H9 (cell line): ENCODE results near the gene MB. TPM values are rescaled to one million over a fixed set of nuclear protein-coding genes. Genes with fewer than 3 reads are reported as not detected.

Experiments
- DNase-seq: peaks from one replicate; pipeline ENCODE4 v3.0.0-alpha.2; 2017
- H2AFZ ChIP-seq: one replicate; pipeline ENCODE4 v1.6.1; 2013; ENCODE audit warnings: mild to moderate bottlenecking, low read length, control low read depth, moderate library complexity
- H2AK5ac ChIP-seq: 2 replicates; pipeline ENCODE4 v1.6.1; 2013; ENCODE audit warnings: low read length, control low read depth, mixed read lengths; ENCODE audit not compliant: insufficient read length
- H2BK120ac ChIP-seq: one replicate; pipeline ENCODE4 v1.6.1; 2013; ENCODE audit warnings: low read depth, mild to moderate bottlenecking, low read length, control low read depth, inconsistent platforms; ENCODE audit not compliant: poor library complexity, severe bottlenecking
- H2BK12ac ChIP-seq: 2 replicates; pipeline ENCODE4 v1.6.1; 2013; ENCODE audit warnings: low read length, control low read depth, mixed read lengths, low read depth; ENCODE audit not compliant: insufficient read length
- H2BK15ac ChIP-seq: 2 replicates; pipeline ENCODE4 v1.6.1; 2013; ENCODE audit warnings: low read depth, low read length, control low read depth
- H2BK20ac ChIP-seq: one replicate; pipeline ENCODE4 v1.6.1; 2013; ENCODE audit warnings: low read depth, mild to moderate bottlenecking, low read length, control low read depth, inconsistent platforms; ENCODE audit not compliant: poor library complexity, severe bottlenecking
- H2BK5ac ChIP-seq: 2 replicates; pipeline ENCODE4 v1.6.1; 2013; ENCODE audit warnings: low read length, control low read depth, mixed read lengths; ENCODE audit not compliant: insufficient read length
- H3K14ac ChIP-seq: 2 replicates; pipeline ENCODE4 v1.6.1; 2013; ENCODE audit warnings: low read length, control low read depth; ENCODE audit not compliant: insufficient read depth
- H3K18ac ChIP-seq: 2 replicates; pipeline ENCODE4 v1.6.1; 2013; ENCODE audit warnings: low read depth, mild to moderate bottlenecking, mixed read lengths, low read length, control low read depth; ENCODE audit not compliant: insufficient read length
- H3K23ac ChIP-seq: 2 replicates; pipeline ENCODE4 v1.6.1; 2013; ENCODE audit warnings: low read length, control low read depth, mixed read lengths, low read depth; ENCODE audit not compliant: insufficient read length
- H3K23me2 ChIP-seq: 2 replicates; pipeline ENCODE4 v1.6.1; 2013; ENCODE audit warnings: low read depth, mild to moderate bottlenecking, mixed read lengths, low read length, control low read depth; ENCODE audit not compliant: insufficient read length, poor library complexity, severe bottlenecking
- H3K27ac ChIP-seq: 2 replicates; pipeline ENCODE4 v1.5.1; 2013; ENCODE audit warnings: low read length, control low read depth, mixed read lengths, low read depth; ENCODE audit not compliant: insufficient read length
- H3K27me3 ChIP-seq: 2 replicates; pipeline ENCODE4 v1.6.1; 2013; ENCODE audit warnings: low read length, control low read depth, inconsistent platforms; ENCODE audit not compliant: insufficient read depth
- H3K4ac ChIP-seq: 2 replicates; pipeline ENCODE4 v1.6.1; 2013; ENCODE audit warnings: low read depth, mild to moderate bottlenecking, control low read depth, inconsistent platforms, low read length, moderate library complexity
- H3K4me1 ChIP-seq: 2 replicates; pipeline ENCODE4 v1.6.1; 2013; ENCODE audit warnings: low read length, control low read depth, inconsistent platforms; ENCODE audit not compliant: insufficient read depth
- H3K4me2 ChIP-seq: 2 replicates; pipeline ENCODE4 v1.6.1; 2013; ENCODE audit warnings: low read length, control low read depth, mixed read lengths; ENCODE audit not compliant: insufficient read length, insufficient read depth
- H3K56ac ChIP-seq: 2 replicates; pipeline ENCODE4 v1.6.1; 2013; ENCODE audit warnings: low read depth, mild to moderate bottlenecking, mixed read lengths, low read length, control low read depth; ENCODE audit not compliant: insufficient read length
- H3K79me1 ChIP-seq: 2 replicates; pipeline ENCODE4 v1.6.1; 2013; ENCODE audit warnings: low read depth, mild to moderate bottlenecking, moderate library complexity, low read length, control low read depth, inconsistent platforms; ENCODE audit not compliant: insufficient read depth, poor library complexity, severe bottlenecking
- H3K79me2 ChIP-seq: 2 replicates; pipeline ENCODE4 v1.6.1; 2013; ENCODE audit warnings: low read length, control low read depth, inconsistent platforms; ENCODE audit not compliant: insufficient read depth
- H3K9ac ChIP-seq: 2 replicates; pipeline ENCODE4 v1.6.1; 2013; ENCODE audit warnings: low read length, control low read depth, mixed read lengths; ENCODE audit not compliant: insufficient read length; ENCODE audit errors: extremely low read depth
- H3K9me3 ChIP-seq: one replicate; pipeline ENCODE4 v1.6.1; 2013; ENCODE audit warnings: low read depth, low read length, inconsistent platforms; ENCODE audit not compliant: control insufficient read depth
- H3T11ph ChIP-seq: one replicate; pipeline ENCODE4 v1.6.1; 2013; ENCODE audit warnings: mild to moderate bottlenecking, low read length, control low read depth, inconsistent platforms
- H4K20me1 ChIP-seq: one replicate; pipeline ENCODE4 v1.6.1; 2013; ENCODE audit not compliant: control insufficient read depth, insufficient read length, insufficient read depth
- H4K5ac ChIP-seq: 2 replicates; pipeline ENCODE4 v1.6.1; 2013; ENCODE audit warnings: low read depth, mild to moderate bottlenecking, mixed read lengths, low read length, control low read depth; ENCODE audit not compliant: insufficient read length
- H4K8ac ChIP-seq: replicated peaks from 2 replicates; pipeline ENCODE4 v1.6.1; 2013; ENCODE audit warnings: low read length, control low read depth, mixed read lengths, low read depth; ENCODE audit not compliant: insufficient read length
- H4K91ac ChIP-seq: 2 replicates; pipeline ENCODE4 v1.6.1; 2013; ENCODE audit warnings: low read depth, mild to moderate bottlenecking, moderate library complexity, mixed read lengths, low read length, control low read depth; ENCODE audit not compliant: insufficient read length
- H3K27ac Mint-ChIP-seq, 3 experiments: 2 replicates in 2 of 3; 3 replicates in 1 of 3; pipeline ENCODE4 v1.8.0; 2020 to 2021; ENCODE audit warnings: mixed read lengths in 3 of 3, mild to moderate bottlenecking in 1 of 3, moderate library complexity in 1 of 3
- H3K27me3 Mint-ChIP-seq: 2 replicates; pipeline ENCODE4 v1.8.0; 2021; ENCODE audit warnings: low read depth, mild to moderate bottlenecking, moderate library complexity, mixed read lengths
- H3K36me3 Mint-ChIP-seq, 3 experiments: 2 replicates in 2 of 3; 3 replicates in 1 of 3; pipeline ENCODE4 v1.8.0; 2020 to 2021; ENCODE audit warnings: low read depth in 3 of 3, mixed read lengths in 3 of 3; ENCODE audit not compliant: insufficient read depth in 1 of 3
- H3K4me1 Mint-ChIP-seq, 2 experiments: 2 replicates each; pipeline ENCODE4 v1.8.0; 2020; ENCODE audit warnings: mixed read lengths in 2 of 2
- H3K4me3 Mint-ChIP-seq, 2 experiments: 2 replicates in 1 of 2; 3 replicates in 1 of 2; pipeline ENCODE4 v1.8.0; 2020 to 2021; ENCODE audit warnings: mild to moderate bottlenecking in 2 of 2, mixed read lengths in 2 of 2, moderate library complexity in 1 of 2
- H3K9me3 Mint-ChIP-seq, 2 experiments: 2 replicates in 1 of 2; 3 replicates in 1 of 2; pipeline ENCODE4 v1.8.0; 2020; ENCODE audit warnings: mild to moderate bottlenecking in 2 of 2, mixed read lengths in 2 of 2, moderate library complexity in 1 of 2
- WGBS: extraction: QIAGEN DNeasy Blood & Tissue Kit; methylation state at CpG from one replicate; pipeline ENCODE4 v1.1.7; 2013; ENCODE audit warnings: missing lambda C conversion rate, low lambda C conversion rate, mixed read lengths; ENCODE audit not compliant: insufficient read length; ENCODE audit errors: extremely low coverage; 5-methylcytosine and 5-hydroxymethylcytosine counted together
- total RNA-seq: library from RNA; stranded (reverse); gene quantifications from 2 replicates; pipeline ENCODE4 v1.2.1, GENCODE V29; 2021
- TF ChIP-seq, protein P1 (sequence below): fragments of 200-600 bp; sonication (generic); conservative IDR thresholded peaks from 3 replicates; pipeline ENCODE4 v1.8.0; 2021; ENCODE audit warnings: antibody characterized with exemption, mild to moderate bottlenecking

Gene MB
- total RNA-seq, 1 experiment from 2014 or later = 0.55 TPM

DNA sequence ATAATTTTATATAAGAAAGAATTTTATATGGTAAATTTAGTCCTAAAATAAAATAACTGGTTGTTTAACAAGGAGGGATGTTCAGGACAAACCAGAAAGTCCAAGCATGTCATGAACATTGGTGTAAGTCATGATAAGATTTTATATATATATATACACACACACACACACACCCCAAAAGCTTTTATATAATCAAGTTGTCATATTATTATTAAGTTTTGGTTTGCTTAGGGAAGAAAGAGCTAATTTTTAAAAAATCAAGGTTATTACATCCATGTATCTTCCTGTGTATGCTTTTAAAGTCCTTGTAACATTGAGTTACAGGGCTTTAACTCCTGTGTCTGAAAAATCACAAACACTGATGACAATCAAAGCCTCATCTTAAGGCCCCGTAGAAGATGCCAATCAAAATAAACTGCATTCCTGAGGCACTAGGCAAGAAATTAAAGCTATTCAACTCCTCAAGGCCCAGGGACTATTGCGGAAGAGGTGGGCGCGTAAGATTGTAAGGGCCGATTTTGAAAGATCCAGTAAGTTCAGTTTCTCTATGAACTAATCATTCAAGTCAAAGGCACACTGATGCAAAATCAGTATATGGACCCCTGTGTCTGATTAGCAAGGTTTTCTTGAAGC, 47.9 kb upstream of the MB start:
- H3K23me2 ChIP-seq = no peaks in the 10 kb centered on the region
- no peak for DNase-seq
- H3K9me3 ChIP-seq = peaks cover 16% of the 10 kb centered on the region
- no peak overlapping the region for H3K56ac ChIP-seq
- no peak overlapping the region for H3K27ac ChIP-seq
- H3K79me2 ChIP-seq = no peaks in the 10 kb centered on the region
- peaks cover 38 to 42% of the 10 kb centered on the region in 2 experiments for H3K9me3 Mint-ChIP-seq
- no peaks in the 10 kb centered on the region for H3K79me1 ChIP-seq
- no peaks in the 10 kb centered on the region; the same call in 1 of the 2 replicates for H3K27me3 Mint-ChIP-seq
- TF ChIP-seq, protein P1, sequence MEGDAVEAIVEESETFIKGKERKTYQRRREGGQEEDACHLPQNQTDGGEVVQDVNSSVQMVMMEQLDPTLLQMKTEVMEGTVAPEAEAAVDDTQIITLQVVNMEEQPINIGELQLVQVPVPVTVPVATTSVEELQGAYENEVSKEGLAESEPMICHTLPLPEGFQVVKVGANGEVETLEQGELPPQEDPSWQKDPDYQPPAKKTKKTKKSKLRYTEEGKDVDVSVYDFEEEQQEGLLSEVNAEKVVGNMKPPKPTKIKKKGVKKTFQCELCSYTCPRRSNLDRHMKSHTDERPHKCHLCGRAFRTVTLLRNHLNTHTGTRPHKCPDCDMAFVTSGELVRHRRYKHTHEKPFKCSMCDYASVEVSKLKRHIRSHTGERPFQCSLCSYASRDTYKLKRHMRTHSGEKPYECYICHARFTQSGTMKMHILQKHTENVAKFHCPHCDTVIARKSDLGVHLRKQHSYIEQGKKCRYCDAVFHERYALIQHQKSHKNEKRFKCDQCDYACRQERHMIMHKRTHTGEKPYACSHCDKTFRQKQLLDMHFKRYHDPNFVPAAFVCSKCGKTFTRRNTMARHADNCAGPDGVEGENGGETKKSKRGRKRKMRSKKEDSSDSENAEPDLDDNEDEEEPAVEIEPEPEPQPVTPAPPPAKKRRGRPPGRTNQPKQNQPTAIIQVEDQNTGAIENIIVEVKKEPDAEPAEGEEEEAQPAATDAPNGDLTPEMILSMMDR = no peak
- H4K8ac ChIP-seq = no peak overlapping the region
- no peaks in the 10 kb centered on the region for H3K27me3 ChIP-seq
- H4K91ac ChIP-seq = no peak overlapping the region
- H3K36me3 Mint-ChIP-seq = peaks cover 17 to 32% (median 21%) of the 10 kb centered on the region in 3 experiments
- no peak overlapping the region for H3T11ph ChIP-seq
- no peaks in the 10 kb centered on the region; the same call in 1 of the 2 replicates for H3K4me1 ChIP-seq
- H4K20me1 ChIP-seq = no peaks in the 10 kb centered on the region
- peaks cover 30 to 34% of the 10 kb centered on the region in 2 experiments for H3K4me1 Mint-ChIP-seq
- no peak overlapping the region for H2BK15ac ChIP-seq
- H3K4me2 ChIP-seq = no peak overlapping the region
- WGBS = no CpG with 5 or more reads among the region's 5 CpGs
- H3K4ac ChIP-seq = no peak overlapping the region
- H3K27ac Mint-ChIP-seq = no peak overlapping the region
- H2BK5ac ChIP-seq = no peak overlapping the region
- H3K4me3 Mint-ChIP-seq = no peak overlapping the region
- H4K5ac ChIP-seq = no peak overlapping the region
- H3K23ac ChIP-seq = no peak overlapping the region
- H2BK120ac ChIP-seq = no peak overlapping the region
- no peak overlapping the region for H3K14ac ChIP-seq
- no peak overlapping the region for H2AK5ac ChIP-seq
- no peak overlapping the region for H2BK12ac ChIP-seq
- H3K9ac ChIP-seq = no peak overlapping the region
- no peak overlapping the region for H2AFZ ChIP-seq
- H2BK20ac ChIP-seq = no peak overlapping the region
- no peak overlapping the region for H3K18ac ChIP-seq
